ENCODE results near the gene GOLGA6L9.
"Not testable (repeated sequence)": the region's sequence is repeated elsewhere in the genome, so short reads cannot be mapped to it uniquely, and the experiment has no call there.

Gene GOLGA6L9, protein sequence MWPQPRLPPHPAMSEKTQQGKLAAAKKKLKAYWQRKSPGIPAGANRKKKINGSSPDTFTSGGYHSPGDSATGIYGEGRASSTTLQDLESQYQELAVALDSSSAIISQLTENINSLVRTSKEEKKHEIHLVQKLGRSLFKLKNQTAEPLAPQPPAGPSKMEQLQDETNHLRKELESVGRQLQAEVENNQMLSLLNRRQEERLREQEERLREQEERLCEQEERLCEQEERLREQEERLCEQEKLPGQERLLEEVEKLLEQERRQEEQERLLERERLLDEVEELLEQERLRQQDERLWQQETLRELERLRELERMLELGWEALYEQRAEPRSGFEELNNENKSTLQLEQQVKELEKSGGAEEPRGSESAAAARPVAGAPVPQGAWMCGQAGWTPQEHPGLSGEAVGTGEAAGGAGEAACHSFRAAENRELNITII

DNA sequence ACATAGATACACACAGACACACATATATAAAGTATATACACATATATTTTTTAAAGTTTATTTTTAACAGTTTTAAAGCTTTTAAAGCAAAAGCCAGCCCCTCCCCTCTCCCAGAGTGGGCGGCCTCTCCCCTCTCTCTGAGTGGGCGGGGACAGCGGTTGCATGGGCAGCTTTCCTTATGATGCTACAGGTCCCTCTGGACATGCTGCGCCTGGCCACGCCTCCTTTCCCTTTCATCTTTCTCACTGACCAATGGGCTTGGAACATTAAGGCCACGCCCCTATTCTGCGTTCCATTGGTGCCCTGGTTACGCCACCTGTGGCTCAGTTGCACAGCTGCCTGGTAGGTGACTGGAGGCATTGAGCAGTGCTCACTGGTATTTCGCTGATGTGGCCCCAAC, at the start of gene GOLGA6L9:
Gene GOLGA6L9, plus strand, starts transcription at position 124 of the 400 bp plus-strand sequence. Its CDS starts 264 bp downstream, at position 388.
- DNase-seq (ENCODE audit: low read depth in 1 of 2, low spot score in 1 of 2): not testable (repeated sequence)

DNA sequence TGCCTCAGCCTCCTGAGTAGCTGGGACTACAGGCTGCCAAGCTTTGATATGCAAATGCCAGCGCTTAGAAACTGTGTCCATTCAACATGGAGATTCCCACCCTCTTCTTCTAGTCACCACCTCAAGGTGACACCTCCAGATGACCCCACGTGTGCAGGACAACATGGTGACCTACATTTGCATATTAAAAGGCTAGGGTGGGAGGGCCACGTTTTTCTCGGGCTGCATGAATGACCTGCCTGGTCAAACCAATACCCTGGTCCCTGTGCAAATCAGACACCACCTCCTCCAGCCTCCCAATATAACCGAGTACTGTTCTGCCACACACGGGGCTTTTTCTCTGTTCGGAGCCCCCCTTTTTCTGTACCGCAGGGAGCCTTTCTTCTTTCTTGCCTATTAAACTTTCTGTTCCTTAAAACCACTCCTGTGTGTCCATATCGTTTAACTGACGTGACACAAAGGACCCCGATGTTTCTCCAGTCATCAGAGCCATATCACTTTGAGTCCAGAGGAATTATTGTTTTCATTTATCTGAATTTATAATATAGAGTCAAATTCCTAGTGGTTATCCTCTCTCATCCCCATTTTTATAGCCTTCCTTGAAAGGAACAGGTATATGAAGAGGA, 48.2 kb upstream of the GOLGA6L9 start:
- not testable (repeated sequence) for DNase-seq (ENCODE audit: low read depth in 1 of 2, low spot score in 1 of 2)

DNA sequence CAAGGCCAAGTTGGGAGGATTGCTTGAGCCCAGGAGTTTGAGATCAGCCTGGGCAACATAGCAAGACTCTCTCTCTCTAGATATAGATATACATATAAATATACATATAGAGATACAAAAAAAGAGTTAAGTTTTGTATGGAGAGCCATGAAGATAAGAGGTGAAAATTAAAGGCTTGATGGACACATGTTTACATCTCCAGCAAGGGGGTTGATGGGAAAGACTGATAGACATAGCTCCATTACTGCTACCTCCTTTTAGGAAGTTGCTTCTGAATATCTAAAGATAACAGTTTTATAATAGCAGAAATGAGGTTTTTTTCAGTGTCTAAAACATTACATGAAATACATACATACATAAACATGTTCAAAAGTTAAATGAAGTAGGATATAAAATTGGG, 42.4 kb upstream of the GOLGA6L9 start:
- not testable (repeated sequence) for DNase-seq (ENCODE audit: low read depth in 1 of 2, low spot score in 1 of 2)

DNA sequence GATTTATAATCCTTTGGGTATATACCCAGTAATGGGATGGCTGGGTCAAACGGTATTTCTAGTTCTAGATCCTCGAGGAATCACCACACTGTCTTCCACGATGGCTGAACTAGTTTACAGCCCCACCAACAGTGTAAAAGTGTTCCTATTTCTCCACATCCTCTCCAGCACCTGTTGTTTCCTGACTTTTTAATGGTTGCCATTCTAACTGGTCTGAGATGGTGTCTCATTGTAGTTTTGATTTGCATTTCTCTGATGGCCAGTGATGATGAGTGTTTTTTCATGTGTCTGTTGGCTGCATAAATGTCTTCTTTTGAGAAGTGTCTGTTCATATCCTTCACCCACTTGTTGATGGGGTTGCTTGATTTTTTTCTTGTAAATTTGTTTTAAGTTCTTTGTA, 39.5 kb upstream of the GOLGA6L9 start:
- not testable (repeated sequence) for DNase-seq (ENCODE audit: low read depth in 1 of 2, low spot score in 1 of 2)

DNA sequence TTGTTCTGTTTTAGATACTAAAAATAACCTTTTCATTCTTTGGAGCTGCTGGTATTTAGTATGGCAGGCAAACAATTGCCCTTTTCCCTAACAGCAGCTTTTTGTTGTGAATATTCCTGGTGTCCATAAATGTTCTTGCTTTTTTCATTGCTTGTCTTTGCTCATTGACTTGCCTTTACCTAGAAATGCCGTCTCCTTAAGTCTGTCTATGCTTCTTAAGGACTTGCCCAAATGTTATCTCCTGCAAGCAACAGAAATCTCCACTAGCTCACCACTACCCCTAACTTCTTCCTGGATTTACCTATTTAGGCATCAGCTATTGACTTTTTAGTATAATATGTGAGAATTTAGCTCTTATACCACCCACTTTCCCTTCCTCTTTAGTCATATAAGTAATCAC, 37.5 kb upstream of the GOLGA6L9 start:
- DNase-seq (ENCODE audit: low read depth in 1 of 2, low spot score in 1 of 2): not testable (repeated sequence)

DNA sequence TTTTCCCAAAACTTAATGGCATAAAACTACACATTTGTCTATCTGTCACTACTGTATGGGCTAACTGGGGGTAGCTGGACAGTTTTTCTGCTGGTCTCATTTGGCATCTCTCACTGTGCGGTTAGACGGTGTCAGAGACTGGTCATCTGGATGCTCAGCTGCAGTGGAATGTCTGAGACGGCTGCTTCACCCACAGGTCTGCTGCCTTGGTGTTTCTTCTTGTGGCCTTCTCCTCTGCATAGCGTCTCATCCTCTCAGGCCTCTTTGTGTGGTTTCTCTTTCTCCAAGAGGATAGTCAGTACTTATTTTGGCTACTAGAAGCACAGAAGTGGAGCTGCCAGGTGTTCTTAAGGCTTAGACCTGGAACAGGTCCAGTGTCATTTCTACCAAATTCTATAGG, 35.9 kb upstream of the GOLGA6L9 start:
- no peak for DNase-seq (ENCODE audit: low read depth in 1 of 2, low spot score in 1 of 2)

DNA sequence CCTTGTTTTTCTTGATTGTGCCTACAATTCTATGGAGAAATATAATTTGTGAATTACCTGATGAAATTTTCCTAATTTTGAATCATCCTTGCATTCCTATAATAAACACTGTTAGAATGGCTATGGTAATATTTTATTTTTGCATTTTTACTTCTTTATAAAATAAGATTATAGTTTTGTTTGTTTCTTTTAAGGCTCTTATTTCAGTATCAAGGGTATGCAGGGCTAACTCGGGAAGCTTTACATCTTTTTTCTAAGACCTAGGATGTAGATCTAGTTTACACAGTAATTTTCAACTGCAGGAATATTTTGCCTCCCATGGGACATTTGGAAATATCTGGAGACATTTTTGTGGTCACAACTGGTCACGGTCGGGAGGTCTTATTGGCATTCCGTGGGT, 33.8 kb upstream of the GOLGA6L9 start:
- DNase-seq (ENCODE audit: low read depth in 1 of 2, low spot score in 1 of 2): not testable (repeated sequence)

DNA sequence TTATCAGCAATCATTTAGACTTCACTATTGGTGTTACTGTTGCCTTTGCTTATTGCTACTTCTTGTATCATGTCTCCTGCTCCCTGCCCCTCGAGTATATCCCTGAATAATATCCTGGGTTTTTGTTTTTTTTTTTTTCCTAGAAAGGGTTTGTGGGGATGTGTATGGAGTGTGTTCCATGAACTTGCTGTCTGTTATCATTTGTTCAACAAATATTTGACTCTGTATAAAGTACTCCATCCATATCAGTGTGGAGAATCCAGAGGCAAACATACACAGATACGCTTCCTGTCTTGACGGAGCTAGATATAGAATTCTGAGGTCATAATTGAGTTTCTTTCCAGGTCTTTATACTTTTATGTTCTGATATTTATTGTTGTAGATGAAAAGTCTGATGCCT, 31.8 kb upstream of the GOLGA6L9 start:
- DNase-seq (ENCODE audit: low read depth in 1 of 2, low spot score in 1 of 2): no peak

DNA sequence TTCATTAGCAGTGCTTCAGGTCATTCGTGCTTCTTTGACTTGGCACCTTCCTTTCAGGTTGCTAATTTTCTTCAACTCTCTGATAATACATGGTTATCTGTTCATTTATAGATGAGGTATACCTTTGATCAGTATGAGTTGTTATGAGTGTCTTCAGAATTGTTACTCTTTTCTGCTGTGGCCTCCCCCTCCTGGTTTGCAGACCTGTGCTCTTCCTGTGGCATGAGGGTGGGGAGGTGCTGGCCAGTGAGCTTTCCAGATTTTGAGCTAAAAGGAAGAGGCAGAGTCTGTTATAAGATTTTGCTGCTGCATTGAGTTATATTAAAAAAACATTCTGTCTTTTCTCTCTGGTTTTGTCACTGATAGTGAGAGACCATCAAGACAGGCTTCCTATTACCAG, 30.8 kb upstream of the GOLGA6L9 start:
- no peak for DNase-seq (ENCODE audit: low read depth in 1 of 2, low spot score in 1 of 2)

DNA sequence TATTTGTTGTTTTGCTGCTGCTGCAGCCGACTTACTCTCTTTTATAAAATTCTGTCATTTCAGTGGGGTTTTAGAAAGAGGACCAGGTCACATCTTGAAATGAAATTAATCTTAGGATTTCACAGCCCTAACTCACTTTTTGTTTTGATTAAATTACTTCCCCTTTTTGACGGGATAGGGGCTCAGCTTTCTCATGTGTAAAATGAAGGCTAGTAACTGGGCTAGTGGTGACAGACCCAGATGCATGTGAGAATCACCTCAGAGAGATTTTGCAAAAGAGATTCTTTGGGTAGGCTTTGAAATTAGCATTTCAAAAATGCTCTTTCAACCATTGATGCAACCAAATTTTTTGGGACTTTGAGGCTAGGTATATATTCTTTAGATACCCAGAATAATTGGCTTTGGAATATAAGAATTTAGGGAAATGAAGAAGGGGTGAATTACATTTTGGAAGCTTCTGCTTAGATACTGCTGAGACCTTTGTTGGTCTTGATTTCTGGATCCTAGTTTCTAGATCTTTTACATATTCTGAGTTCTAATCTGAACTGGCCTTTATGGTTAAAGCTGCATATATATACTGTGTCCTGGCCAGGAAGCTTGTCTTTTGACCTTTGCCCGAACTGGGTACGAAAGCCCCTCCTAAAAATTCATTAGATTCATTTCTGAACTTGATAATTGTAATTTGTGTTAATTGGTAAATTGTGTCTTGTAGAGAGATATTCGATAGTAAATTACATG, 30.1 kb upstream of the GOLGA6L9 start:
- DNase-seq (ENCODE audit: low read depth in 1 of 2, low spot score in 1 of 2): not testable (repeated sequence)

DNA sequence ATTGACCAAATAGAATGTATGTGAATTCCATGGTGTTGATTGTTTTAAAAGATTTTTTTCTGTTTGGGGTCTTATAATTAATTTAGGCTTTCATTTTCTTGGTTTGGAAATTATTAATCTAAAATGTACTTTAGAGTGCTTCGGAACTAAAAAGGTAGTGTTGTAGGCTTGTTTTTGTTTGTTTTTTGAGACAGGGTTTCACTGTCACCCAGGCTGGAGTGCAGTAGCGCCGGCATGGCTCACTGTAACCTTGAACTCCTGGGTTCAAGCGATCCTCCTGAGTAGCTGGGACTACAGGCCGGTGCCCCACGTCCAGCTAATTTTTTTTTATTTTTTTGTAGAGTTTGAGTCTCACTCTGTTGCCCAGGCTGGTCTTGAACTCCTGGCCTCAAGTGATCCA, 27.7 kb upstream of the GOLGA6L9 start:
- DNase-seq (ENCODE audit: low read depth in 1 of 2, low spot score in 1 of 2): not testable (repeated sequence)

DNA sequence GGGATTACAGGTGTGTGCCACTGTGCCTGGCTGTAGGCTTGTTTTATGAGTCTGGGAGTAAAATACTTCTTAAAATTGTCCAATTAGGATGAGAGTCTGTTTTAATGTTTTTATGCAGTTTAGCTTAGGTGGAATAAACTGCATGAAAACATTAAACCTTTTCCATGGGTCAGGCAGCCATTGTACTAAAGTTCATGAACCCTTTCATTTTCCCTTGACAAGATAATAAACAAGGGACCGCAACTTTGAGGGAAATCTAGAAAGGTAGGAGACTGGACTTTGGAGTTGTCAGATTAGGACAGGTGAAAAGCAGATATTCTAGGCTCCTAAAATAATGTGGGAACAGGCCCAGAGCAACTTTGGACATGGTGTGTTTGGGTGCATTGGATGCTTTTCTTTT, 27.3 kb upstream of the GOLGA6L9 start:
- not testable (repeated sequence) for DNase-seq (ENCODE audit: low read depth in 1 of 2, low spot score in 1 of 2)

DNA sequence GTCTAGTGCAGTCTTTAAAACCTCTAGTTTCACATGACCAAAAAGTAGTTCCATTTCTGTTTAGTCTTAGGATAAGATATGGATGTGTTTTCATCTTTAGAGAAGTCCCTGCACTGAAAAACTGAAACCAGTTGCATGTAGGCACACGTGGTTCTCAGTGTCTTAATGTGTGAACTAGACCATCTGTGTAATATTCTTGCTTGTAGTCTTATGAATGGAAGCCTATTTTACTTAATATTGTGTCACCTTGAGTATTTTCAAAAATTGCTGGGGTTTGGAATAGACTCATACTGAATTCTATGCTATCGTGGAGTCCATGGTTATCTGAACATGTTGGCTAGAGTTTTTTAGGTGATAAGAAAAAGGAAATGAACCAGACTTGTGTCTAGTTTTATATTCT, 23.4 kb upstream of the GOLGA6L9 start:
- DNase-seq (ENCODE audit: low read depth in 1 of 2, low spot score in 1 of 2): not testable (repeated sequence)

DNA sequence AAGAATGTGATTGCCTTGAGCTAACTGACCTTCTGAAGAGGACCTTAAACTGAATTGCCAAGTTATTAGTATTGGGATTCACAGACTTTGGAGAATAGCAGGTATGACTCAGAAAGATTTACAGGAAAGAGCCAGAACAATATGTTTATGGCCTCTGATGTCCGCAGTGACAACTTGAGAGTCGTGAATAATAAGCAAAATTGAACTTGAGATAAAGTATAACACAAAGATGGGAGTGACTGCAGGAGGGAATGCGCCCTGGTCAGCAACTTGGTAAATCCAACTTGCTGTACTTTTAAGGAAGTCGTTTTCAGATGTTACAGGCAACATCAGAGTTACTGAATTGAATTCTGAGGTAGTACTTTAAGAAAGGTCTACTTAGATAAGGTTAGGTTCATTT, 19.3 kb upstream of the GOLGA6L9 start:
- not testable (repeated sequence) for DNase-seq (ENCODE audit: low read depth in 1 of 2, low spot score in 1 of 2)

DNA sequence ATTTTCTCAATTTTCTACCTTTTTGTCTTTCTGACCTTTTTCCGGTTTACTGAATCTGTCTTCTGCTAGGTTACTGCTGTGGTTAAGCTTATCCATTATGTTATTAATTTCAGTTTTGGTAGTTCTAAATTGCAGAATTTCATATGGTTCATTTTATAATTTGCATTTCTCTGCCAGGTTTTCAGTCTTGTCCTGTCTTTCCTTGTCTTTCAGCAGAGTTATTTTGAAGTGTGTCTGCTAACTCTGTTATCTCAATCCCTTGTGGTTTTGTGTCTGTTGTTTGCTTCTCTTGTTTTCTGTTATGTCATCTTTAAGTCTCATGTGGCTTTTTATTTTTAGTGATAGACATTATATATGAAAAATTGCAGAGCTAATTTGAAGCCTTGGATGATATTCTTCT, 18.0 kb upstream of the GOLGA6L9 start:
- DNase-seq (ENCODE audit: low read depth in 1 of 2, low spot score in 1 of 2): not testable (repeated sequence)

DNA sequence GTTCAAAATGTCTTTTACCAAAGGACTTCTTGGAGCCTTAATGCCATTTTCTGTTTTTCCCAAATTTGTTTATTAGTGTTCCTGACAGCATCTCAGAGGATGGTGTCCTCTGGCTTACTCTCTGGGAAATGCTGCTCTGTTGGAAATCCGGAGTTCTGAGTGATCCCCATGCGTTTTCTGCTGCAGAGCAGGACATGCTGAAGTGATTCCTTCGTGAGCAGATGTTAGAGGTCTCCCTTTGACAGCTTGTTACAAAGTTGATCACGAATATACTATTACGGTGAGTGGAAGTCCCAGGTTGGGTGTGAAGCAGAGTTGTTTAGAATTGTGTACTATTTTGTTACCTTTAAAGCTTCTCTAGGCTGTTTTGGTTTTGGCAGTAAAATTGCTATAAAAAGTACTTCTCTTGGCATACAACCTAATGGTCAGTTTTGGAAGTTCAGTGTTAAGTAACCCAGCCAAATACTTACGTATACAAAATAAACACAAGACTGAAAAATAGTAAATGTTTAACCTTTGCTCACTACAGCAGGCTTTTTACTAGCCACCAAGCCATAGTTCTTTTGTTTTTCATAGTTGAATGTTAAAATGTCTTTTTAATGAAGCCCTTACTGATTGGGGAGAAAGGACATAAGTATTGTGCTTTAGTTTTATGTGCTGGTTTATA, 15.0 kb upstream of the GOLGA6L9 start:
- not testable (repeated sequence) for DNase-seq (ENCODE audit: low read depth in 1 of 2, low spot score in 1 of 2)

DNA sequence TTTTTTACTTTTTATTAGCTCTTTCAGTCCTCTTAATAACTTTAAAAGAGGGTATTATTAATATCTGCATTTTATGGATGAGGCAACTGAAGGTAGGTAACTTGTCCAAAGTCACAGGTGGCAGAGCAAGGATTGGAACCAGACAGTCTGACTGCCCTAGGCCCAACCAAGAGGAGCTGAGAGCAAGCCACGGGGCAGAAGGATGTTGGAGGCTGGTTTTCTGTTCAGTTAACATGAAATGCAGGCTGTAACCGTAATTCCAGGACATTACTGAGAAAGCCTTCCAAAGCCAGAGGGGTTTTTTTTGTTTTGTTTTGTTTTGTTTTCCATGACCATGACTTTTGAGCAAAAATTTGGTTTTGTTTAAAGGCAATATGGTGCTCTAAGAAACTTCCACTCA, 9.1 kb upstream of the GOLGA6L9 start:
- DNase-seq (ENCODE audit: low read depth in 1 of 2, low spot score in 1 of 2): not testable (repeated sequence)

DNA sequence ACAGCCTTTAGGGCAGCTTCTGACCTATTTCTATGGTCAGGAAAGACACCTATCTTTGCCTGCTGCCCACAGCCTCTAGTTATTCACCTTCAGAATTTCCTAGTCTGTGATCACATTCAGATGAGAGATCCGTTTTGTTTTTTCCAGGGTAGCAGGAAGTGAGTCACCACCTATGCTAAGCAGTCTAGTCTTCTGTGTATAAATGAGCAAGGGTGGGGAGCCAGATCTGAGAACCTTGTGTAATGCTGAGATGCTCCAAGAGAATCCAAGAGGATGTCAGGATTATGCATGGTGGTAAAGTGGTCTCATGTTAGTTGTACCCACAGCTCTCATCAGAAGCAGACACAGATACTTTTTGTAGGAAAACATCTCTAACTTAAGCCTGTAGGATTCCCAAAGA, 8.7 kb upstream of the GOLGA6L9 start:
- not testable (repeated sequence) for DNase-seq (ENCODE audit: low read depth in 1 of 2, low spot score in 1 of 2)

DNA sequence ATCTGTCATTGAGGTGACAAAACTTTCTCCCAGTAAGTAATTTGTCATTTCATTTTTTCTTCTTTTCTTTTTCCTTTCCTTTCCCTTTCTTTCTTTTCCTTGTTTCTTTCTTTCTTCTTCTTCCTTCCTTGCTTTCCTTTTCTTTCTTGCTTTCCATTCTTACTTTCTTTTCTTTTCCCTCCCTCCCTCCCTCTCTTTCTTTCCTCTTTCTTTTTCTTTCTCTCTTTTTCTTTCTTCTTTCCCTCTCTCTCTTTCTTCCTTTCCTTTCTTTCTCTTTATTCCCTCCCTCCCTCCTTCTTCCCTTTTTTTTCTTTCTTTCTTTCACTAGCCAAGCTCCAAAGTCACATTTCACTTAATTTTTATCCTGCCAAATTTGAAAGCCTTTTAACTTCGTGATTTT, 2.5 kb upstream of the GOLGA6L9 start:
- not testable (repeated sequence) for DNase-seq (ENCODE audit: low read depth in 1 of 2, low spot score in 1 of 2)

DNA sequence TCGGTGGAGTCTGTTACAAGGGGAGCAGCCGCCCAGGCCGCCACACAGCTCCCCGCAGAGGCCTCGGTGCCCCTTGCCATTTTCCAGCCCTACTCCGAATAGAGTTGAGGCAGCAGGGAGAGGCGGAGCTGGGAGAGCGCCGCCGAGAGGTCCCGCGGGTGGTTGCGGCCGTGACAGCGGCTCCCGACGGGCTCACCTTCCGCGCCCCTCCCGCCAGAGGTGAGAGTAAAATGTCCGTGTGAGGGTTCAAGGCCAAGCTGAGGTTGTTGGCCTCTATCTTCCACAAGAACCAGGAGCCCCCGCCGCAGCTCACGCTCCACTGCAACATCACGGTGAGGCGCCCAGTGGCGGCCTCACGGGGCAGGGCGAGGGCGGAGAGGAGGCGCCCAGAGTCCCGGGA, 15.8 kb downstream of the GOLGA6L9 start:
- DNase-seq (ENCODE audit: low read depth in 1 of 2, low spot score in 1 of 2): peak in 1 of 2 donors; percentile 12

DNA sequence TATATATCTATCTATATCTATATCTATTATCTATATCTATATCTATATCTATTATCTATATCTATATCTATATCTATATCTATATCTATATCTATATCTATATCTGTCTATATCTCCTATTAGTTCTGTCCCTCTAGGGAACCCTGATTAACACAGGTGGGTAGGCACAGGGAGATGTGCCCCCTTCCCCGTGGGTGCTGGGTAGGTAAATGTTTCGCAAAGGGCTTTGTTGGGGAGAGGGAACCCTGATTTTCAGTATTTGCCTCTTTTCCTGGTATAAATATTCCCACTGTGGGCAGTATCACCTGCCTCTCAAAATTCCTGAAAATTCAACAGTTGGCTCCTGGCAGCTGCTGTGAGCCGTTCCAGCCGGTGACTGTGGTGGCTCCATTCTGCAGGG, 27.7 kb downstream of the GOLGA6L9 start:
- not testable (repeated sequence) for DNase-seq (ENCODE audit: low read depth in 1 of 2, low spot score in 1 of 2)

All from activated T-helper 1 cell treated with anti-CD3 and anti-CD28 coated beads, Interleukin-2, amount 50 U/mL, for 16 hours (primary cell).